Endothelial cell of umbilical vein (primary cell): ENCODE data around the gene HMMR. TPM values are rescaled to one million over a fixed set of nuclear protein-coding genes. Genes with fewer than 3 reads are reported as not detected.

Source experiments
- BruUV-seq: library from RNA; stranded (reverse); fragments of 400-500 nt; replicated peaks from 2 replicates; lab custom pipeline; 2021; lab: Mats Ljungman, UMichigan
- CTCF ChIA-PET: fragments of 300-600, 350-600 bp; sonication (Branson Sonifier 250); formaldehyde crosslinking; loops from one replicate; lab custom pipeline; 2021; ENCODE audit warnings: antibody characterized with exemption, inconsistent platforms; lab: Charles Lee
- POLR2A ChIA-PET: fragments of 300-600, 350-600 bp; sonication (Branson Sonifier 250); formaldehyde crosslinking; loops from one replicate; lab custom pipeline; 2021; ENCODE audit warnings: antibody characterized with exemption, inconsistent platforms; lab: Charles Lee
- DNase-seq: peaks from one replicate; pipeline ENCODE4 v3.0.0-alpha.2; 2011; ENCODE audit warnings: low read depth, low spot score
- FAIRE-seq: peaks from 2 replicates; lab custom pipeline; 2011; peaks lifted over from hg19 to GRCh38; lab: Jason Lieb, UNC
- H2AFZ ChIP-seq: 2 replicates; pipeline ENCODE4 v1.6.0; 2012; ENCODE audit warnings: low read depth, low read length, control low read depth, inconsistent platforms
- H3K27ac ChIP-seq: 2 replicates; pipeline ENCODE4 v1.5.1; 2011; ENCODE audit warnings: low read depth, mild to moderate bottlenecking, control low read depth, low read length, moderate library complexity; ENCODE audit not compliant: insufficient read depth
- H3K27me3 ChIP-seq, 2 experiments: 2 replicates each; pipeline versions ENCODE4 v1.6.0 to v1.6.1; 2011; ENCODE audit warnings: low read length in 2 of 2, mixed read lengths in 1 of 2; ENCODE audit not compliant: control insufficient read depth in 2 of 2, insufficient read depth in 2 of 2
- H3K36me3 ChIP-seq, 2 experiments: 2 replicates in 1 of 2; 3 replicates in 1 of 2; pipeline ENCODE4 v1.5.1; 2011; ENCODE audit warnings: low read length in 2 of 2, mild to moderate bottlenecking in 1 of 2, moderate library complexity in 1 of 2; ENCODE audit not compliant: control insufficient read depth in 2 of 2, insufficient read depth in 2 of 2; ENCODE audit errors: extremely low read depth in 1 of 2
- H3K4me1 ChIP-seq: 3 replicates; pipeline ENCODE4 v1.5.1; 2011; ENCODE audit warnings: mild to moderate bottlenecking, low read length; ENCODE audit not compliant: control insufficient read depth, insufficient read depth; ENCODE audit errors: extremely low read depth
- H3K4me2 ChIP-seq: 2 replicates; pipeline ENCODE4 v1.6.1; 2011; ENCODE audit warnings: low read length, control low read depth, mixed read lengths; ENCODE audit not compliant: insufficient read depth
- H3K4me3 ChIP-seq, 3 experiments: fragments of 200-600 bp in 1 of 3; sonication (generic), shearing (Covaris generic) in 1 of 3; replicated peaks in 1 of 3; 2 replicates each; pipeline ENCODE4 v1.5.1; 2011 to 2016; ENCODE audit warnings: control low read depth in 3 of 3, low read length in 3 of 3, mild to moderate bottlenecking in 2 of 3, inconsistent platforms in 1 of 3, low read depth in 1 of 3, moderate library complexity in 1 of 3; ENCODE audit not compliant: insufficient read depth in 1 of 3
- H3K79me2 ChIP-seq: 2 replicates; pipeline ENCODE4 v1.6.0; 2012; ENCODE audit warnings: low read length, inconsistent platforms; ENCODE audit not compliant: control insufficient read depth, insufficient read depth
- H3K9ac ChIP-seq: replicated peaks from 2 replicates; pipeline ENCODE3; 2011; ENCODE audit warnings: low read length, control low read depth; ENCODE audit not compliant: insufficient read depth; ENCODE audit errors: extremely low read depth
- H3K9me1 ChIP-seq: replicated peaks from 3 replicates; pipeline ENCODE4 v1.6.0; 2011; ENCODE audit warnings: mild to moderate bottlenecking, low read length; ENCODE audit not compliant: control insufficient read depth, insufficient read depth; ENCODE audit errors: extremely low read depth
- H3K9me3 ChIP-seq: replicated peaks from 2 replicates; pipeline ENCODE4 v1.5.1; 2012; ENCODE audit warnings: low read length, inconsistent platforms; ENCODE audit not compliant: control insufficient read depth, insufficient read depth
- H4K20me1 ChIP-seq: replicated peaks from 2 replicates; pipeline ENCODE3; 2011; ENCODE audit warnings: mild to moderate bottlenecking, low read length; ENCODE audit not compliant: control insufficient read depth, insufficient read depth; ENCODE audit errors: extremely low read depth
- CTCF ChIP-seq, 2 donors: IDR thresholded peaks; 1 replicate in 1 of 2; 2 replicates in 1 of 2; pipeline ENCODE4 v1.5.1; 2011; ENCODE audit warnings: low read length in 2 of 2, mild to moderate bottlenecking in 2 of 2, moderate library complexity in 2 of 2, control low read depth in 1 of 2, inconsistent platforms in 1 of 2, low read depth in 1 of 2; ENCODE audit not compliant: insufficient read depth in 1 of 2; ENCODE audit errors: extremely low read depth in 1 of 2
- EZH2 ChIP-seq: IDR thresholded peaks from 2 replicates; pipeline ENCODE4 v1.6.1; 2012; ENCODE audit warnings: borderline replicate concordance, low read depth, mild to moderate bottlenecking, moderate library complexity, low read length, inconsistent platforms; ENCODE audit not compliant: severe bottlenecking
- FOS ChIP-seq: IDR thresholded peaks from 2 replicates; pipeline ENCODE4 v1.6.1; 2011; ENCODE audit warnings: mild to moderate bottlenecking, low read length, moderate library complexity, borderline replicate concordance; ENCODE audit not compliant: insufficient read depth
- GATA2 ChIP-seq: IDR thresholded peaks from 2 replicates; pipeline ENCODE4 v1.7.0; 2011; ENCODE audit warnings: low read depth, mild to moderate bottlenecking, moderate library complexity, mixed read lengths, low read length; ENCODE audit not compliant: insufficient read length, insufficient read depth
- JUN ChIP-seq: IDR thresholded peaks from 2 replicates; pipeline ENCODE4 v1.6.1; 2011; ENCODE audit warnings: borderline replicate concordance, low read depth; ENCODE audit not compliant: insufficient read length, insufficient read depth
- POLR2A ChIP-seq: IDR thresholded peaks from 2 replicates; pipeline ENCODE4 v1.6.1; 2012; ENCODE audit warnings: low read depth, mild to moderate bottlenecking, control low read depth, low read length
- POLR2AphosphoS5 ChIP-seq: IDR thresholded peaks from 2 replicates; pipeline ENCODE4 v1.6.1; 2012; ENCODE audit warnings: low read depth, mild to moderate bottlenecking, control low read depth, low read length, moderate library complexity; ENCODE audit not compliant: insufficient read depth
- dilution Hi-C: fragments of 300-500 bp; cut with MboI; formaldehyde crosslinking; loops from one replicate; pipeline ENCODE4 v1.15.0; 2019; ENCODE audit warnings: low sequenced_read_pairs; ENCODE audit not compliant: extremely low pct_ligation_motif_present
- intact Hi-C: fragments of 100-400 bp; cut with micrococcal nuclease; formaldehyde crosslinking; loops from one replicate; pipeline ENCODE4 v1.10.0; 2022
- polyA plus RNA-seq, 4 experiments: library from polyadenylated mRNA; depleted of rRNA in 3 of 4; stranded (reverse) in 3 of 4; unstranded in 1 of 4; fragments of >200 nt; gene quantifications; 2 replicates each; pipeline versions ENCODE4 v1.2.1 to v1.2.3, GENCODE V29; 2011 to 2012; ENCODE audit warnings: missing spikeins in 1 of 4
- total RNA-seq: library from RNA; stranded (reverse); gene quantifications from 2 replicates; pipeline ENCODE4 v1.2.3, GENCODE V29; 2021

The HMMR gene
- total and polyA plus RNA-seq, 2 donors (not counting 3 experiments of a cell fraction or from before 2014, with no cell fraction given): 5.5 to 31.0 TPM

- Histone ChIP-seq H4K20me1 (no peaks in the 10 kb centered on the region), H3K4me2 (no peak overlapping the region), H3K36me3 (peaks cover 10 to 36% of the 10 kb centered on the region in 2 experiments), H3K9ac (no peak overlapping the region), H3K9me1 (no peaks in the 10 kb centered on the region), H3K27me3 (no peaks in the 10 kb centered on the region), H2AFZ (no peak overlapping the region), H3K9me3 (no peaks in the 10 kb centered on the region), H3K4me3 (no peak overlapping the region), H3K27ac (no peak overlapping the region), H3K4me1 (peaks cover 8% of the 10 kb centered on the region), H3K79me2 (no peaks in the 10 kb centered on the region)
- dilution Hi-C loops: no loop called here
- ChIA-PET CTCF (no interaction called here), POLR2A (interaction anchor here (1.1 kb wide), 1 partner anchor 10 kb away, joined by 3 read pairs; no protein-coding TSS in a partner anchor)
- intact Hi-C loops: no loop called here
- no peak for DNase-seq
- no peak for TF ChIP-seq FOS
- TF ChIP-seq POLR2A: no peak
- TF ChIP-seq EZH2: no peak
- TF ChIP-seq CTCF (IDR thresholded peaks at IDR 0.05; ENCODE audit: extremely low read depth in 1 of 2, insufficient read depth in 1 of 2, low read depth in 1 of 2, low read length in 2 of 2): no peak
- no peak for TF ChIP-seq POLR2AphosphoS5
- no peak for TF ChIP-seq JUN
- TF ChIP-seq GATA2: no peak
- no peak for FAIRE-seq
- no TSS peak for BruUV-seq
Measured at GRCh38 chr5:163448491-163448890, 11.9 kb upstream of the HMMR start.
